Stomach (tissue), 9 donors: Measurements from ENCODE around the gene TJP2. TPM values are rescaled to one million over a fixed set of nuclear protein-coding genes. Genes with fewer than 3 reads are reported as not detected.
A peak's percentile ranks its signal among the peaks of the same experiment; 100 is the strongest.

Source experiments
- DNase-seq, 2 donors: peaks; one replicate each; pipeline versions ENCODE4 v3.0.0 to v3.0.0-alpha.2; 2013 to 2019
- H3K27ac ChIP-seq, 5 donors: fragments of 200-600 bp in 4 of 5; sonication (generic) in 4 of 5; one replicate each; pipeline ENCODE4 v1.5.1; 2013 to 2019; ENCODE audit warnings: mild to moderate bottlenecking in 1 of 5, moderate library complexity in 1 of 5
- H3K27me3 ChIP-seq, 3 donors: fragments of 200-600 bp; sonication (generic); one replicate each; pipeline ENCODE4 v1.5.1; 2017 to 2019; ENCODE audit warnings: mixed run types in 1 of 3
- H3K36me3 ChIP-seq, 4 donors: fragments of 200-600 bp; sonication (generic); 1 replicate in 3 of 4; 2 replicates in 1 of 4; pipeline ENCODE4 v1.5.1; 2016 to 2019
- H3K4me1 ChIP-seq, 4 donors: fragments of 200-600 bp; sonication (generic); one replicate each; pipeline ENCODE4 v1.5.1; 2016 to 2019
- H3K4me3 ChIP-seq, 4 donors: fragments of 200-600 bp; sonication (generic) in 3 of 4; one replicate each; pipeline ENCODE4 v1.5.1; 2016 to 2019; ENCODE audit warnings: mild to moderate bottlenecking in 1 of 4
- H3K9me3 ChIP-seq, 4 donors: fragments of 200-600 bp; sonication (generic); one replicate each; pipeline ENCODE4 v1.5.1; 2016 to 2019
- CTCF ChIP-seq, 7 experiments: fragments of 450-650 bp in 4 of 7; fragments of 200-600 bp in 3 of 7; sonication (generic) in 3 of 7; IDR thresholded peaks; one replicate each; pipeline ENCODE4 v1.5.1; 2016 to 2019; ENCODE audit warnings: antibody characterized with exemption in 7 of 7, control low read depth in 2 of 7, mild to moderate bottlenecking in 1 of 7
- EP300 ChIP-seq: sonication (generic); formaldehyde crosslinking; IDR thresholded peaks from one replicate; pipeline ENCODE4 v1.6.1; 2017; ENCODE audit warnings: antibody characterized with exemption
- POLR2A ChIP-seq, 4 donors: fragments of 450-650 bp; IDR thresholded peaks; one replicate each; pipeline ENCODE4 v1.6.1; 2016; ENCODE audit warnings: antibody characterized with exemption in 4 of 4, control low read depth in 2 of 4, mild to moderate bottlenecking in 1 of 4, moderate library complexity in 1 of 4
- POLR2AphosphoS5 ChIP-seq, 3 donors: sonication (generic); formaldehyde crosslinking; IDR thresholded peaks; one replicate each; pipeline ENCODE4 v1.6.1; 2016; ENCODE audit warnings: antibody characterized with exemption in 3 of 3
- WGBS, 5 donors: extraction: QIAGEN DNeasy Blood & Tissue Kit in 3 of 5; methylation state at CpG; one replicate each; pipeline versions ENCODE4 v1.1.5 to v1.1.7; 2013 to 2018; 5-methylcytosine and 5-hydroxymethylcytosine counted together
- intact Hi-C: fragments of 100-400 bp; cut with DNase I; formaldehyde crosslinking; loops from one replicate; pipeline ENCODE4 v1.15.1; 2023; ENCODE audit warnings: low total_unique reads
- polyA plus RNA-seq, 3 donors: library from polyadenylated mRNA; stranded (reverse); fragments of 200-250 nt; gene quantifications; one replicate each; pipeline ENCODE4 v1.2.3, GENCODE V29; 2013
- total RNA-seq, 5 donors: library from RNA; depleted of rRNA; stranded (reverse); fragments of >200 nt; gene quantifications; one replicate each; pipeline versions ENCODE4 v1.1.0 to v1.2.3, GENCODE V29; 2014 to 2016
- donor health status: healthy with polysubstance abuse.
- donor health status: Bipolar disorder and iron deficiency.
- donor health status: healthy.

Gene TJP2
- total and polyA plus RNA-seq, 8 donors = 28.6 to 371 (median 150) TPM

- intact Hi-C loops = no loop called here
- peaks cover 11 to 50% (median 29%) of the 10 kb centered on the region in 4 donors for H3K4me1 ChIP-seq
- no peak for TF ChIP-seq POLR2AphosphoS5 (IDR thresholded peaks at IDR 0.05)
- TF ChIP-seq CTCF (IDR thresholded peaks at IDR 0.05) = no peak
- no peak for TF ChIP-seq EP300
- TF ChIP-seq POLR2A (IDR thresholded peaks at IDR 0.05) = no peak
- WGBS, 5 donors = 27 to 49% (median 35%) methylated on average over 6 of the region's 6 CpGs
- no peaks in the 10 kb centered on the region for H3K27me3 ChIP-seq
- H3K9me3 ChIP-seq = no peaks in the 10 kb centered on the region
- H3K27ac ChIP-seq = no peak overlapping the region
- no peak overlapping the region for H3K4me3 ChIP-seq
- DNase-seq = peak in 1 of 2 donors; percentile 48
- H3K36me3 ChIP-seq = no peaks in the 10 kb centered on the region
Observed at GRCh38 chr9:69207503-69207902, 33.4 kb downstream of the TJP2 start.

GRCh38 chr9:69211424-69212036, 37.5 kb downstream of the TJP2 start:
- WGBS, 5 donors = 38 to 82% (median 57%) methylated on average over 3 of the region's 3 CpGs
- Histone ChIP-seq H3K4me3 (no peak overlapping the region), H3K36me3 (peaks cover 0 to 10% (median 2%) of the 10 kb centered on the region in 4 donors), H3K27me3 (no peaks in the 10 kb centered on the region), H3K27ac (no peak overlapping the region), H3K9me3 (no peaks in the 10 kb centered on the region), H3K4me1 (peaks cover 12 to 64% (median 20%) of the 10 kb centered on the region in 4 donors)
- intact Hi-C loops = no loop called here
- TF ChIP-seq CTCF (IDR thresholded peaks at IDR 0.05) = no peak
- no peak for TF ChIP-seq EP300
- no peak for TF ChIP-seq POLR2AphosphoS5 (IDR thresholded peaks at IDR 0.05)
- TF ChIP-seq POLR2A (IDR thresholded peaks at IDR 0.05) = no peak
- DNase-seq = no peak

GRCh38 chr9:69213647-69214046, 39.6 kb downstream of the TJP2 start:
- intact Hi-C loops = no loop called here
- H3K4me3 ChIP-seq = no peak overlapping the region
- no peaks in the 10 kb centered on the region for H3K9me3 ChIP-seq
- no peak for TF ChIP-seq EP300
- no peak for TF ChIP-seq CTCF (IDR thresholded peaks at IDR 0.05)
- no peak for TF ChIP-seq POLR2A (IDR thresholded peaks at IDR 0.05)
- no peak for TF ChIP-seq POLR2AphosphoS5 (IDR thresholded peaks at IDR 0.05)
- no peak overlapping the region for H3K27ac ChIP-seq
- 77 to 93% (median 82%) methylated on average over 5 of the region's 5 CpGs for WGBS, 5 donors
- no peak for DNase-seq
- H3K27me3 ChIP-seq = no peaks in the 10 kb centered on the region
- H3K4me1 ChIP-seq = peaks cover 12 to 45% (median 14%) of the 10 kb centered on the region in 4 donors
- peaks cover 5 to 31% (median 22%) of the 10 kb centered on the region in 4 donors for H3K36me3 ChIP-seq

GRCh38 chr9:69214939-69215338, 40.9 kb downstream of the TJP2 start:
- H3K4me1 ChIP-seq = peaks cover 12 to 45% (median 14%) of the 10 kb centered on the region in 4 donors
- H3K27me3 ChIP-seq = no peaks in the 10 kb centered on the region
- intact Hi-C loops = no loop called here
- H3K27ac ChIP-seq = no peak overlapping the region
- DNase-seq = no peak
- WGBS, 5 donors = 47 to 79% (median 70%) methylated on average over 4 of the region's 4 CpGs
- H3K4me3 ChIP-seq = no peak overlapping the region
- H3K9me3 ChIP-seq = no peaks in the 10 kb centered on the region
- no peak for TF ChIP-seq POLR2AphosphoS5 (IDR thresholded peaks at IDR 0.05)
- TF ChIP-seq CTCF (IDR thresholded peaks at IDR 0.05) = no peak
- no peak for TF ChIP-seq EP300
- no peak for TF ChIP-seq POLR2A (IDR thresholded peaks at IDR 0.05)
- H3K36me3 ChIP-seq = peaks cover 13 to 44% (median 35%) of the 10 kb centered on the region in 4 donors
